K562 (cell line): ENCODE data around the gene PACS2. TPM values are rescaled to one million over a fixed set of nuclear protein-coding genes. Genes with fewer than 3 reads are reported as not detected.

ENCODE experiments used
- CREB3L1 ChIP-seq: fragments of 450-650 bp; IDR thresholded peaks from 2 replicates; pipeline ENCODE4 v1.6.1; 2014; ENCODE audit warnings: low read depth, mild to moderate bottlenecking, moderate library complexity, borderline replicate concordance
- ELF4 ChIP-seq: fragments of 450-650 bp; formaldehyde crosslinking; IDR thresholded peaks from 2 replicates; pipeline ENCODE4 v1.4.0; 2022; ENCODE audit warnings: missing genetic modification characterization
- ETV1 ChIP-seq: fragments of 450-650 bp; conservative IDR thresholded peaks from 2 replicates; pipeline ENCODE4 v1.6.1; 2016; ENCODE audit warnings: missing genetic modification characterization, control low read depth, low read depth, missing compliant biosample characterization
- GATAD2A ChIP-seq: fragments of 450-650 bp; IDR thresholded peaks from 2 replicates; pipeline ENCODE4 v1.6.1; 2017
- MTF1 ChIP-seq: fragments of 250-450 bp; sonication (Bioruptor Pico); IDR thresholded peaks from 2 replicates; pipeline ENCODE4 v1.9.0; 2021; ENCODE audit warnings: moderate library complexity, mild to moderate bottlenecking, inconsistent platforms, borderline replicate concordance
- MYC ChIP-seq, 2 experiments: fragments of 250-450 bp in 1 of 2; sonication (Bioruptor Pico) in 1 of 2; IDR thresholded peaks; 2 replicates each; pipeline versions ENCODE4 v1.5.1 to v1.6.1; 2012 to 2021; ENCODE audit warnings: low read depth in 2 of 2, borderline replicate concordance in 1 of 2, improper control_type of control experiment in 1 of 2, low read length in 1 of 2, mild to moderate bottlenecking in 1 of 2, moderate library complexity in 1 of 2
- PHTF2 ChIP-seq: fragments of 250-450 bp; sonication (Bioruptor Pico); IDR thresholded peaks from 2 replicates; pipeline ENCODE4 v1.5.0; 2021; ENCODE audit warnings: mild to moderate bottlenecking
- PRPF4 ChIP-seq: fragments of 200-400 bp; formaldehyde crosslinking; IDR thresholded peaks from one replicate; pipeline ENCODE4 v1.6.1; 2017; ENCODE audit warnings: low read length, low read depth, mild to moderate bottlenecking; ENCODE audit not compliant: insufficient read depth, poor library complexity, severe bottlenecking
- RFX7 ChIP-seq: fragments of 250-450 bp; sonication (Bioruptor Pico); IDR thresholded peaks from 2 replicates; pipeline ENCODE4 v1.5.1; 2021; ENCODE audit warnings: mild to moderate bottlenecking
- polyA plus RNA-seq, 8 experiments: library from polyadenylated mRNA; depleted of rRNA in 4 of 8; stranded (reverse) in 5 of 8; unstranded in 3 of 8; fragments of >200 nt; fragmentation: Nextera tagmentation in 2 of 8; fragmentation: Illumina TruSeq in 1 of 8; extraction: Ambion mirVana in 2 of 8; extraction: Trizol in 1 of 8; gene quantifications; 2 replicates each; pipeline versions ENCODE4 v1.2.1 to v1.2.3, GENCODE V29; 2011 to 2014; ENCODE audit warnings: inconsistent platforms in 1 of 8, missing spikeins in 1 of 8
- total RNA-seq, 7 experiments: library from RNA; depleted of rRNA in 6 of 7; stranded (reverse); fragments of >200 nt in 6 of 7; fragmentation: Illumina TruSeq in 2 of 7; extraction: Trizol in 2 of 7; gene quantifications; 2 replicates each; pipeline versions ENCODE4 v1.2.1 to v1.2.3, GENCODE V29; 2011 to 2021; ENCODE audit warnings: low replicate concordance in 1 of 7
- TF ChIP-seq, protein P1 (sequence below), 2 experiments: fragments of 450-650 bp; formaldehyde crosslinking in 1 of 2; IDR thresholded peaks; 2 replicates each; pipeline versions ENCODE4 v1.4.0 to v1.6.1; 2014 to 2020; ENCODE audit warnings: mild to moderate bottlenecking in 2 of 2, borderline replicate concordance in 1 of 2, low read depth in 1 of 2
- TF ChIP-seq, protein P2 (sequence below): fragments of 450-650 bp; IDR thresholded peaks from 2 replicates; pipeline ENCODE4 v1.6.1; 2017; ENCODE audit warnings: mild to moderate bottlenecking, moderate library complexity

PACS2 gene
- total and polyA plus RNA-seq, 9 of the 15 experiments (the other 6 are each of a cell fraction or from before 2014, with no cell fraction given), result 0.11 to 20.8 (median 9.9) TPM

GRCh38 chr14:105414456-105415371, 100.2 kb downstream of the PACS2 start (continued):
- TF ChIP-seq, protein P1, sequence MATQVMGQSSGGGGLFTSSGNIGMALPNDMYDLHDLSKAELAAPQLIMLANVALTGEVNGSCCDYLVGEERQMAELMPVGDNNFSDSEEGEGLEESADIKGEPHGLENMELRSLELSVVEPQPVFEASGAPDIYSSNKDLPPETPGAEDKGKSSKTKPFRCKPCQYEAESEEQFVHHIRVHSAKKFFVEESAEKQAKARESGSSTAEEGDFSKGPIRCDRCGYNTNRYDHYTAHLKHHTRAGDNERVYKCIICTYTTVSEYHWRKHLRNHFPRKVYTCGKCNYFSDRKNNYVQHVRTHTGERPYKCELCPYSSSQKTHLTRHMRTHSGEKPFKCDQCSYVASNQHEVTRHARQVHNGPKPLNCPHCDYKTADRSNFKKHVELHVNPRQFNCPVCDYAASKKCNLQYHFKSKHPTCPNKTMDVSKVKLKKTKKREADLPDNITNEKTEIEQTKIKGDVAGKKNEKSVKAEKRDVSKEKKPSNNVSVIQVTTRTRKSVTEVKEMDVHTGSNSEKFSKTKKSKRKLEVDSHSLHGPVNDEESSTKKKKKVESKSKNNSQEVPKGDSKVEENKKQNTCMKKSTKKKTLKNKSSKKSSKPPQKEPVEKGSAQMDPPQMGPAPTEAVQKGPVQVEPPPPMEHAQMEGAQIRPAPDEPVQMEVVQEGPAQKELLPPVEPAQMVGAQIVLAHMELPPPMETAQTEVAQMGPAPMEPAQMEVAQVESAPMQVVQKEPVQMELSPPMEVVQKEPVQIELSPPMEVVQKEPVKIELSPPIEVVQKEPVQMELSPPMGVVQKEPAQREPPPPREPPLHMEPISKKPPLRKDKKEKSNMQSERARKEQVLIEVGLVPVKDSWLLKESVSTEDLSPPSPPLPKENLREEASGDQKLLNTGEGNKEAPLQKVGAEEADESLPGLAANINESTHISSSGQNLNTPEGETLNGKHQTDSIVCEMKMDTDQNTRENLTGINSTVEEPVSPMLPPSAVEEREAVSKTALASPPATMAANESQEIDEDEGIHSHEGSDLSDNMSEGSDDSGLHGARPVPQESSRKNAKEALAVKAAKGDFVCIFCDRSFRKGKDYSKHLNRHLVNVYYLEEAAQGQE (IDR thresholded peaks at IDR 0.05; ENCODE audit: borderline replicate concordance), result peak; percentile 56
- TF ChIP-seq, protein P1 (CRISPR knock-in tag; IDR thresholded peaks at IDR 0.05; ENCODE audit: low read depth), result no peak
- TF ChIP-seq RFX7 (CRISPR knock-in tag) (no peak), GATAD2A (no peak), PRPF4 (no peak), ETV1 (tag) (no peak), MYC (IDR thresholded peaks at IDR 0.05; ENCODE audit: low read depth, low read length) (peak; percentile 60; the same call in 1 of the 2 replicates), MYC (CRISPR knock-in tag; IDR thresholded peaks at IDR 0.05; ENCODE audit: borderline replicate concordance, low read depth) (no peak), MTF1 (CRISPR knock-in tag) (no peak), ELF4 (no peak), CREB3L1 (peak; percentile 67; the same call in 1 of the 2 replicates), PHTF2 (no peak)
- TF ChIP-seq, protein P2, sequence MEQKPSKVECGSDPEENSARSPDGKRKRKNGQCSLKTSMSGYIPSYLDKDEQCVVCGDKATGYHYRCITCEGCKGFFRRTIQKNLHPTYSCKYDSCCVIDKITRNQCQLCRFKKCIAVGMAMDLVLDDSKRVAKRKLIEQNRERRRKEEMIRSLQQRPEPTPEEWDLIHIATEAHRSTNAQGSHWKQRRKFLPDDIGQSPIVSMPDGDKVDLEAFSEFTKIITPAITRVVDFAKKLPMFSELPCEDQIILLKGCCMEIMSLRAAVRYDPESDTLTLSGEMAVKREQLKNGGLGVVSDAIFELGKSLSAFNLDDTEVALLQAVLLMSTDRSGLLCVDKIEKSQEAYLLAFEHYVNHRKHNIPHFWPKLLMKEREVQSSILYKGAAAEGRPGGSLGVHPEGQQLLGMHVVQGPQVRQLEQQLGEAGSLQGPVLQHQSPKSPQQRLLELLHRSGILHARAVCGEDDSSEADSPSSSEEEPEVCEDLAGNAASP, result no peak
